GM12878 (cell line): ENCODE measurements around the gene SLC35B4. TPM values are rescaled to one million over a fixed set of nuclear protein-coding genes. Genes with fewer than 3 reads are reported as not detected.

Experiments
- ATAC-seq: fragments of 200-7000 bp; cut with Tn5 transposase; 3 replicates; pipeline ENCODE4 v1.9.1; 2020; ENCODE audit warnings: mild to moderate bottlenecking, moderate library complexity
- BruUV-seq: library from RNA; stranded (reverse); fragments of 400-500 nt; replicated peaks from 2 replicates; lab custom pipeline; 2021; lab: Mats Ljungman, UMichigan
- CTCF ChIA-PET: fragments of 300-600 bp; sonication (Branson Sonifier 250); formaldehyde crosslinking; extraction: SDS; loops from one replicate; lab custom pipeline; 2021; ENCODE audit warnings: inconsistent platforms; lab: Yijun Ruan, JAX
- POLR2A ChIA-PET: fragments of 350-600 bp; formaldehyde crosslinking; extraction: SDS; loops from one replicate; lab custom pipeline; 2021; ENCODE audit warnings: inconsistent platforms; lab: Charles Lee
- RAD21 ChIA-PET: fragments of 300-600 bp; sonication (Branson Sonifier 250); formaldehyde crosslinking; loops from one replicate; lab custom pipeline; 2023; ENCODE audit warnings: antibody characterized with exemption; ENCODE audit not compliant: unreplicated experiment; lab: Charles Lee
- SMC1A ChIA-PET: fragments of 300-600 bp; sonication (Branson Sonifier 250); formaldehyde crosslinking; loops from one replicate; lab custom pipeline; 2023; ENCODE audit not compliant: unreplicated experiment, uncharacterized antibody; lab: Charles Lee
- DNase-seq: peaks from one replicate; pipeline ENCODE4 v3.0.0-alpha.2; 2011; ENCODE audit warnings: low read depth, low spot score
- FAIRE-seq: peaks from 3 replicates; lab custom pipeline; 2011; peaks lifted over from hg19 to GRCh38; lab: Jason Lieb, UNC
- H2AFZ ChIP-seq: 2 replicates; pipeline ENCODE4 v1.6.0; 2011; ENCODE audit warnings: low read depth, low read length, control low read depth; ENCODE audit not compliant: control insufficient read depth
- H3K27ac ChIP-seq: 2 replicates; pipeline ENCODE4 v1.5.1; 2011; ENCODE audit warnings: control low read depth; ENCODE audit not compliant: control insufficient read depth, insufficient read depth
- H3K27me3 ChIP-seq, 2 experiments: replicated peaks in 1 of 2; 2 replicates each; pipeline versions ENCODE4 v1.6.0 to v1.6.1; 2011; ENCODE audit warnings: low read length in 1 of 2; ENCODE audit not compliant: control insufficient read depth in 2 of 2, insufficient read depth in 2 of 2
- H3K36me3 ChIP-seq, 2 experiments: 2 replicates each; pipeline ENCODE4 v1.5.1; 2011; ENCODE audit warnings: low read length in 1 of 2; ENCODE audit not compliant: control insufficient read depth in 2 of 2, insufficient read depth in 2 of 2
- H3K4me1 ChIP-seq: 2 replicates; pipeline ENCODE4 v1.6.1; 2011; ENCODE audit warnings: mild to moderate bottlenecking, low read length, moderate library complexity, mixed read lengths; ENCODE audit not compliant: control insufficient read depth, insufficient read depth
- H3K4me2 ChIP-seq: 2 replicates; pipeline ENCODE4 v1.6.0; 2011; ENCODE audit warnings: control low read depth; ENCODE audit not compliant: control insufficient read depth, insufficient read depth
- H3K4me3 ChIP-seq: fragments of 200-600 bp; sonication (generic); 2 replicates; pipeline ENCODE4 v1.5.1; 2016
- H3K79me2 ChIP-seq: 2 replicates; pipeline ENCODE4 v1.6.0; 2011; ENCODE audit warnings: low read length; ENCODE audit not compliant: control insufficient read depth, insufficient read depth
- H3K9ac ChIP-seq: 2 replicates; pipeline ENCODE4 v1.8.0; 2011; ENCODE audit warnings: low read length, control low read depth, mixed read lengths; ENCODE audit not compliant: control insufficient read depth, insufficient read depth
- H3K9me3 ChIP-seq: replicated peaks from 3 replicates; pipeline ENCODE4 v1.5.1; 2011; ENCODE audit warnings: mild to moderate bottlenecking, low read length; ENCODE audit not compliant: control insufficient read depth, insufficient read depth
- H4K20me1 ChIP-seq: 2 replicates; pipeline ENCODE4 v1.6.0; 2011; ENCODE audit not compliant: control insufficient read depth, insufficient read depth
- ASH2L ChIP-seq: fragments of 300-600, 200-600 bp; sonication (generic); IDR thresholded peaks from 2 replicates; pipeline ENCODE4 v1.6.1; 2017; ENCODE audit warnings: low read depth, mild to moderate bottlenecking, borderline replicate concordance
- BHLHE40 ChIP-seq, 2 experiments: fragments of 450-650 bp in 1 of 2; IDR thresholded peaks; 2 replicates each; pipeline ENCODE4 v1.6.1; 2011 to 2017; ENCODE audit warnings: low read depth in 2 of 2, borderline replicate concordance in 1 of 2, improper control_type of control experiment in 1 of 2, low read length in 1 of 2, mild to moderate bottlenecking in 1 of 2
- BMI1 ChIP-seq: fragments of 450-650 bp; IDR thresholded peaks from 2 replicates; pipeline ENCODE4 v1.6.1; 2016; ENCODE audit warnings: mild to moderate bottlenecking, moderate library complexity, borderline replicate concordance
- CBX3 ChIP-seq: fragments of 200-600 bp; sonication (generic); IDR thresholded peaks from 2 replicates; pipeline ENCODE4 v1.6.1; 2016; ENCODE audit warnings: low read depth, borderline replicate concordance
- CBX5 ChIP-seq: sonication (generic); IDR thresholded peaks from 2 replicates; pipeline ENCODE4 v1.6.1; 2016; ENCODE audit warnings: low read depth, moderate library complexity, mild to moderate bottlenecking, inconsistent platforms
- CHD2 ChIP-seq: IDR thresholded peaks from 2 replicates; pipeline ENCODE4 v1.6.1; 2011; ENCODE audit warnings: low read depth, low read length, improper control_type of control experiment, borderline replicate concordance
- CREM ChIP-seq: IDR thresholded peaks from 2 replicates; pipeline ENCODE4 v1.6.1; 2014; ENCODE audit warnings: antibody characterized with exemption, low read depth
- HCFC1 ChIP-seq: fragments of 150-350 bp; IDR thresholded peaks from 2 replicates; pipeline ENCODE4 v1.6.1; 2014; ENCODE audit warnings: low read length
- RB1 ChIP-seq: fragments of 450-650 bp; formaldehyde crosslinking; IDR thresholded peaks from 2 replicates; pipeline ENCODE4 v1.6.1; 2017; ENCODE audit warnings: mild to moderate bottlenecking, borderline replicate concordance
- RELA ChIP-seq: fragments of 450-650 bp; IDR thresholded peaks from 2 replicates; pipeline ENCODE4 v1.8.0; 2014; ENCODE audit warnings: borderline replicate concordance; ENCODE audit not compliant: partially characterized antibody
- RFX5 ChIP-seq: IDR thresholded peaks from 2 replicates; pipeline ENCODE4 v1.6.1; 2011; ENCODE audit warnings: low read depth, low read length, improper control_type of control experiment
- RUNX3 ChIP-seq: IDR thresholded peaks from 2 replicates; pipeline ENCODE4 v1.6.1; 2012; ENCODE audit warnings: low read length, inconsistent platforms
- SP1 ChIP-seq: IDR thresholded peaks from one replicate; pipeline ENCODE4 v1.6.1; 2011; ENCODE audit warnings: low read depth, low read length
- STAT1 ChIP-seq: fragments of 450-650 bp; conservative IDR thresholded peaks from 2 replicates; pipeline ENCODE4 v1.6.1; 2014; ENCODE audit warnings: antibody characterized with exemption, mild to moderate bottlenecking
- SUPT20H ChIP-seq: IDR thresholded peaks from 2 replicates; pipeline ENCODE4 v1.6.1; 2011; ENCODE audit warnings: low read depth, mild to moderate bottlenecking, low read length, moderate library complexity, borderline replicate concordance; ENCODE audit not compliant: control insufficient read depth
- SUZ12 ChIP-seq: fragments of 200-600 bp; sonication (generic); IDR thresholded peaks from one replicate; pipeline ENCODE4 v1.6.1; 2018; ENCODE audit warnings: antibody characterized with exemption, mild to moderate bottlenecking; ENCODE audit not compliant: unreplicated experiment
- TAF1 ChIP-seq: IDR thresholded peaks from 2 replicates; pipeline ENCODE4 v1.6.1; 2011; ENCODE audit warnings: mild to moderate bottlenecking, low read depth, low read length, borderline replicate concordance
- TCF3 ChIP-seq: IDR thresholded peaks from 2 replicates; pipeline ENCODE4 v1.6.1; 2012; ENCODE audit warnings: low read depth, mild to moderate bottlenecking, low read length, borderline replicate concordance; ENCODE audit not compliant: insufficient read depth
- YBX1 ChIP-seq: fragments of 450-650 bp; IDR thresholded peaks from 2 replicates; pipeline ENCODE4 v1.6.1; 2016; ENCODE audit warnings: antibody characterized with exemption
- WGBS: methylation state at CpG from one replicate; pipeline ENCODE4 v1.1.6; 2016; ENCODE audit warnings: low lambda C conversion rate; ENCODE audit not compliant: insufficient replicate concordance, insufficient coverage; ENCODE audit errors: missing lambda C conversion rate; 5-methylcytosine and 5-hydroxymethylcytosine counted together
- in situ Hi-C: fragments of 300-500 bp; cut with MboI; formaldehyde crosslinking; loops from 9 replicates; pipeline ENCODE4 v1.14.3; 2018; ENCODE audit warnings: mixed read lengths
- intact Hi-C: fragments of 100-400 bp; cut with micrococcal nuclease; formaldehyde crosslinking; loops from one replicate; pipeline ENCODE4 v1.14.2; 2022; ENCODE audit not compliant: unreplicated experiment
- polyA plus RNA-seq, 11 experiments: library from polyadenylated mRNA; depleted of rRNA in 4 of 11; unstranded in 6 of 11; stranded (reverse) in 5 of 11; fragments of >200 nt; fragmentation: Nextera tagmentation in 4 of 11; fragmentation: Illumina TruSeq in 1 of 11; extraction: Ambion mirVana in 4 of 11; extraction: Trizol in 1 of 11; gene quantifications; 1 replicate in 1 of 11; 2 replicates in 10 of 11; pipeline versions ENCODE4 v1.2.1 to v1.2.3, GENCODE V29; 2011 to 2016; ENCODE audit warnings: inconsistent platforms in 2 of 11, missing spikeins in 2 of 11, low read depth in 1 of 11
- total RNA-seq, 4 experiments: library from RNA; depleted of rRNA in 3 of 4; stranded (reverse); fragments of >200 nt in 3 of 4; fragmentation: Illumina TruSeq in 1 of 4; extraction: Trizol in 1 of 4; gene quantifications; 2 replicates each; pipeline versions ENCODE4 v1.2.1 to v1.2.3, GENCODE V29; 2013 to 2021

SLC35B4 gene
- total and polyA plus RNA-seq, 10 of the 15 experiments (the other 5 are each of a cell fraction or from before 2014, with no cell fraction given): 3.6 to 23.9 (median 14.0) TPM

- no peak for FAIRE-seq
- TF ChIP-seq CBX5 (no peak), SUZ12 (no peak), RELA (no peak), HCFC1 (no peak), RFX5 (no peak), BMI1 (no peak), STAT1 (no peak), TAF1 (no peak), TCF3 (no peak), CREM (no peak), CBX3 (no peak), SUPT20H (no peak), RUNX3 (no peak), BHLHE40 (IDR thresholded peaks at IDR 0.05; ENCODE audit: borderline replicate concordance in 1 of 2, low read depth in 2 of 2, low read length in 1 of 2) (no peak), RB1 (no peak), CHD2 (no peak), YBX1 (no peak), SP1 (no peak), ASH2L (no peak)
- TF ChIP-seq, all 136 proteins: peak for 0
- no peak for ATAC-seq
- no peaks in the 10 kb centered on the region for H3K9me3 ChIP-seq
- ChIA-PET SMC1A (no interaction called here), POLR2A (no interaction called here), CTCF (interaction anchor here (0.6 kb wide), 1 partner anchor 275 kb away, joined by 3 read pairs; no protein-coding TSS in a partner anchor), RAD21 (no interaction called here)
- H3K4me3 ChIP-seq: no peak overlapping the region
- 73% methylated on average over 10 of the region's 10 CpGs for WGBS
- H3K9ac ChIP-seq: no peak overlapping the region
- H3K79me2 ChIP-seq: no peaks in the 10 kb centered on the region
- in situ Hi-C loops: no loop called here
- H3K4me1 ChIP-seq: no peaks in the 10 kb centered on the region
- no peak overlapping the region for H3K4me2 ChIP-seq
- no peak overlapping the region for H2AFZ ChIP-seq
- intact Hi-C loops: no loop called here
- BruUV-seq: no TSS peak
- H3K36me3 ChIP-seq: peaks cover 0 to 10% of the 10 kb centered on the region in 2 experiments; a peak in 3 of 4 replicates
- H3K27ac ChIP-seq: no peak overlapping the region
- no peaks in the 10 kb centered on the region for H4K20me1 ChIP-seq
- DNase-seq: no peak
- no peaks in the 10 kb centered on the region for H3K27me3 ChIP-seq
Measured at GRCh38 chr7:134298902-134299683, 17.6 kb downstream of the SLC35B4 start.
